Measurements from ENCODE around the gene SLC25A34.

DNA sequence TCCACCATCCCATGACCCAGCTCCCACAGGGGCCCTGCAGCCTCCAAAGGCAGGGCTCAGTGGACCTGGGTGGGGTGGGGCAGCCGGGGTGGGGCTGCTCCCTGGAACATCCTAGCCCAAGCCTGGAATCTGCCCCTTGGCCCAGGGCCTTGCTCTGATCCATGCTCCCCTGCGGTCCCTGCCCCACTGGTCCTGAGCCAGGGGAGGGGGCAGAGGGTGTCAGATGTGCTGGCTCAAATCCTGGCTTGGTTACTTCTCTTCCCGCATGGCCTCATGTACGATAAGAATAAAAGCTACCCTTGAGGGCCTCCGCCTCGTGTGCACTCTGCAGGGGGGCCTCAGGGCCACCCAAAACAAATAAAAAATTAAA, 819 bp downstream of the SLC25A34 start:
- TF ChIP-seq POLR2A (IDR thresholded peaks at IDR 0.05; ENCODE audit: low read depth, low read length) (no peak), TAF1 (IDR thresholded peaks at IDR 0.05; ENCODE audit: borderline replicate concordance, low read depth, low read length) (no peak), POLR2AphosphoS5 (IDR thresholded peaks at IDR 0.05; ENCODE audit: low read depth, low read length) (no peak)
